DND-41 (cell line): ENCODE data around the gene TMEM164.

Source experiments
- ATAC-seq: fragments of 200-7000 bp; cut with Tn5 transposase; 3 replicates; pipeline ENCODE4 v1.9.1; 2021; ENCODE audit warnings: low read depth; ENCODE audit not compliant: insufficient read depth
- DNase-seq: peaks from one replicate; pipeline ENCODE4 v3.0.0-alpha.2; 2020
- H2AFZ ChIP-seq: 2 replicates; pipeline ENCODE4 v1.6.0; 2012; ENCODE audit warnings: low read depth, low read length
- H3K27ac ChIP-seq: 2 replicates; pipeline ENCODE4 v1.5.1; 2012; ENCODE audit warnings: low read length, inconsistent platforms
- H3K27me3 ChIP-seq: fragments of 200-600 bp; sonication (generic); 2 replicates; pipeline ENCODE4 v1.6.0; 2012; ENCODE audit warnings: low read length, mild to moderate bottlenecking, inconsistent platforms; ENCODE audit not compliant: insufficient read depth, poor library complexity
- H3K36me3 ChIP-seq: 2 replicates; pipeline ENCODE4 v1.5.1; 2012; ENCODE audit warnings: low read length, inconsistent platforms; ENCODE audit not compliant: insufficient read depth
- H3K4me1 ChIP-seq: 2 replicates; pipeline ENCODE4 v1.5.1; 2012; ENCODE audit warnings: mild to moderate bottlenecking, low read length; ENCODE audit not compliant: insufficient read depth
- H3K4me2 ChIP-seq: 2 replicates; pipeline ENCODE4 v1.6.0; 2012; ENCODE audit warnings: mild to moderate bottlenecking, moderate library complexity, low read length, inconsistent platforms; ENCODE audit not compliant: insufficient read depth
- H3K4me3 ChIP-seq, 2 experiments: fragments of 200-600 bp in 1 of 2; shearing (Covaris generic) in 1 of 2; 2 replicates each; pipeline ENCODE4 v1.5.1; 2012 to 2016; ENCODE audit warnings: inconsistent platforms in 2 of 2, low read length in 2 of 2, mild to moderate bottlenecking in 2 of 2, low read depth in 1 of 2, moderate library complexity in 1 of 2
- H3K79me2 ChIP-seq: 2 replicates; pipeline ENCODE4 v1.6.0; 2012; ENCODE audit warnings: low read length, inconsistent platforms; ENCODE audit not compliant: insufficient read depth
- H3K9ac ChIP-seq: 2 replicates; pipeline ENCODE4 v1.6.0; 2012; ENCODE audit warnings: low read depth, mild to moderate bottlenecking, inconsistent platforms, low read length, moderate library complexity
- H3K9me3 ChIP-seq: 2 replicates; pipeline ENCODE4 v1.5.1; 2012; ENCODE audit warnings: low read length, moderate library complexity, mild to moderate bottlenecking, inconsistent platforms; ENCODE audit not compliant: insufficient read depth, severe bottlenecking
- H4K20me1 ChIP-seq: 2 replicates; pipeline ENCODE4 v1.6.0; 2012; ENCODE audit warnings: low read length; ENCODE audit not compliant: insufficient read depth
- CTCF ChIP-seq: IDR thresholded peaks from 2 replicates; pipeline ENCODE4 v1.5.1; 2012; ENCODE audit warnings: borderline replicate concordance, low read length, moderate library complexity, mild to moderate bottlenecking; ENCODE audit not compliant: poor library complexity, severe bottlenecking; ENCODE audit errors: extremely low read depth
- EZH2 ChIP-seq: IDR thresholded peaks from 3 replicates; pipeline ENCODE4 v1.6.1; 2012; ENCODE audit warnings: borderline replicate concordance, low read depth, mild to moderate bottlenecking, moderate library complexity, low read length, inconsistent platforms; ENCODE audit not compliant: severe bottlenecking

TMEM164 gene

GRCh38 chrX:110044346-110045249 lies 41.7 kb downstream of the TMEM164 start:
- Histone ChIP-seq H4K20me1 (no peaks in the 10 kb centered on the region; the same call in 1 of the 2 replicates), H3K9ac (no peak overlapping the region), H2AFZ (no peak overlapping the region), H3K9me3 (no peaks in the 10 kb centered on the region), H3K4me3 (no peak overlapping the region), H3K4me2 (no peak overlapping the region), H3K79me2 (no peaks in the 10 kb centered on the region), H3K27me3 (no peaks in the 10 kb centered on the region), H3K27ac (no peak overlapping the region), H3K4me1 (no peaks in the 10 kb centered on the region), H3K36me3 (no peaks in the 10 kb centered on the region)
- TF ChIP-seq CTCF = no peak
- no peak for TF ChIP-seq EZH2
- DNase-seq (no peak), ATAC-seq (no peak)

GRCh38 chrX:110045421-110045820 lies 42.5 kb downstream of the TMEM164 start:
- no peaks in the 10 kb centered on the region; the same call in 1 of the 2 replicates for H4K20me1 ChIP-seq
- no peak for ATAC-seq
- no peak overlapping the region for H3K4me2 ChIP-seq
- H3K4me1 ChIP-seq = no peaks in the 10 kb centered on the region
- H3K4me3 ChIP-seq = no peak overlapping the region
- no peak for DNase-seq
- H3K9ac ChIP-seq = no peak overlapping the region
- H3K9me3 ChIP-seq = no peaks in the 10 kb centered on the region
- TF ChIP-seq EZH2 (no peak), CTCF (no peak)
- H3K79me2 ChIP-seq = no peaks in the 10 kb centered on the region
- no peaks in the 10 kb centered on the region for H3K36me3 ChIP-seq
- H3K27me3 ChIP-seq = no peaks in the 10 kb centered on the region
- H3K27ac ChIP-seq = no peak overlapping the region
- no peak overlapping the region for H2AFZ ChIP-seq

GRCh38 chrX:110046001-110046400 lies 43.1 kb downstream of the TMEM164 start:
- Histone ChIP-seq H3K27me3 (no peaks in the 10 kb centered on the region), H3K9ac (no peak overlapping the region), H3K36me3 (no peaks in the 10 kb centered on the region), H3K4me3 (no peak overlapping the region), H3K9me3 (no peaks in the 10 kb centered on the region), H3K4me2 (no peak overlapping the region), H3K4me1 (no peaks in the 10 kb centered on the region), H3K27ac (no peak overlapping the region), H3K79me2 (no peaks in the 10 kb centered on the region), H4K20me1 (no peaks in the 10 kb centered on the region; the same call in 1 of the 2 replicates), H2AFZ (no peak overlapping the region)
- DNase-seq (no peak), ATAC-seq (no peak)
- no peak for TF ChIP-seq CTCF
- no peak for TF ChIP-seq EZH2
